Gastrocnemius medialis (tissue), 4 donors: ENCODE data around the gene TMEM234.

ENCODE experiments used
- CTCF ChIP-seq, 5 experiments: fragments of 450-650 bp in 3 of 5; fragments of 200-600 bp in 2 of 5; sonication (generic) in 2 of 5; IDR thresholded peaks in 4 of 5; conservative IDR thresholded peaks in 1 of 5; 1 replicate in 4 of 5; 2 replicates in 1 of 5; pipeline ENCODE4 v1.5.1; 2016 to 2019; ENCODE audit warnings: antibody characterized with exemption in 5 of 5, mild to moderate bottlenecking in 3 of 5, moderate library complexity in 3 of 5
- POLR2A ChIP-seq, 2 donors: fragments of 450-650 bp; IDR thresholded peaks; one replicate each; pipeline ENCODE4 v1.6.1; 2017; ENCODE audit warnings: antibody characterized with exemption in 2 of 2, mild to moderate bottlenecking in 2 of 2, moderate library complexity in 2 of 2

- TF ChIP-seq CTCF (IDR thresholded peaks at IDR 0.05 in 4 of 5, conservative IDR thresholded peaks at IDR 0.05 in 1 of 5): no peak
- no peak for TF ChIP-seq POLR2A (IDR thresholded peaks at IDR 0.05)
Measured at GRCh38 chr1:32181563-32181962, 40.6 kb downstream of the TMEM234 start.
